Measurements from ENCODE around the gene C11orf98. TPM values are rescaled to one million over a fixed set of nuclear protein-coding genes. Genes with fewer than 3 reads are reported as not detected.
"Not testable (repeated sequence)": the region's sequence is repeated elsewhere in the genome, so short reads cannot be mapped to it uniquely, and the experiment has no call there.

Gene C11orf98
- total RNA-seq, 2 donors from 2014 or later, result 65.0 to 89.6 TPM

- peaks cover 21% of the 10 kb centered on the region for H3K4me1 Mint-ChIP-seq
- H3K36me3 Mint-ChIP-seq (ENCODE audit: low read depth), result peaks cover 34% of the 10 kb centered on the region
- H3K4me3 Mint-ChIP-seq, result peak overlapping the region; percentile 34
- peak overlapping the region; percentile 70 for H3K27ac Mint-ChIP-seq
- peak; percentile 70 for ATAC-seq (replicated peaks)
- no peaks in the 10 kb centered on the region for H3K9me3 Mint-ChIP-seq
- H3K27me3 Mint-ChIP-seq, result no peaks in the 10 kb centered on the region
These were observed 37.2 kb upstream of the C11orf98 start for GRCh38 chr11:62702246-62702645.

GRCh38 chr11:62694455-62695167 is 29.6 kb upstream of the C11orf98 start:
- peaks cover 5% of the 10 kb centered on the region for H3K4me1 Mint-ChIP-seq

GRCh38 chr11:62693624-62694023 is 28.6 kb upstream of the C11orf98 start:
- H3K27me3 Mint-ChIP-seq; H3K4me3 Mint-ChIP-seq; ATAC-seq (replicated peaks); H3K9me3 Mint-ChIP-seq; H3K4me1 Mint-ChIP-seq; H3K27ac Mint-ChIP-seq: not testable (repeated sequence)
- peaks cover 59% of the 10 kb centered on the region for H3K36me3 Mint-ChIP-seq (ENCODE audit: low read depth)

More at GRCh38 chr11:62694455-62695167, 29.6 kb upstream of the C11orf98 start:
- Mint-ChIP-seq H3K36me3 (ENCODE audit: low read depth) (peaks cover 51% of the 10 kb centered on the region), H3K4me3 (no peak overlapping the region), H3K27ac (peak overlapping the region; percentile 9), H3K27me3 (no peaks in the 10 kb centered on the region), H3K9me3 (no peaks in the 10 kb centered on the region)
- peak; percentile 91 for ATAC-seq (replicated peaks)

GRCh38 chr11:62689421-62690183 is 24.6 kb upstream of the C11orf98 start, which contains the start of gene LRRN4CL:
Gene LRRN4CL (minus strand): TSS chr11:62689530. CDS start chr11:62688508, 1,022 bp downstream.
- Mint-ChIP-seq H3K27ac (no peak within 1 kb of the TSS), H3K36me3 (ENCODE audit: low read depth) (peaks cover 50% of the 10 kb centered on the region), H3K4me1 (peaks cover 2% of the 10 kb centered on the region), H3K4me3 (no peak within 1 kb of the TSS), H3K27me3 (peaks cover 3% of the 10 kb centered on the region), H3K9me3 (no peaks in the 10 kb centered on the region)
- no peak for ATAC-seq (replicated peaks)

- Mint-ChIP-seq H3K36me3 (ENCODE audit: low read depth) (peaks cover 45% of the 10 kb centered on the region), H3K27ac (no peak overlapping the region), H3K27me3 (peaks cover 3% of the 10 kb centered on the region), H3K4me1 (no peaks in the 10 kb centered on the region), H3K9me3 (no peaks in the 10 kb centered on the region), H3K4me3 (no peak overlapping the region)
- ATAC-seq (replicated peaks), result no peak
These were observed 23.5 kb upstream of the C11orf98 start for GRCh38 chr11:62688491-62688890.

- Mint-ChIP-seq H3K4me1 (no peaks in the 10 kb centered on the region), H3K4me3 (no peak overlapping the region), H3K9me3 (no peaks in the 10 kb centered on the region), H3K36me3 (ENCODE audit: low read depth) (peaks cover 39% of the 10 kb centered on the region), H3K27me3 (peaks cover 3% of the 10 kb centered on the region), H3K27ac (no peak overlapping the region)
- no peak for ATAC-seq (replicated peaks)
These were observed 22.7 kb upstream of the C11orf98 start for GRCh38 chr11:62687508-62688396.

GRCh38 chr11:62682518-62682917 is 17.5 kb upstream of the C11orf98 start:
- H3K4me3 Mint-ChIP-seq, result no peak overlapping the region
- no peaks in the 10 kb centered on the region for H3K27me3 Mint-ChIP-seq
- ATAC-seq (replicated peaks), result no peak
- no peak overlapping the region for H3K27ac Mint-ChIP-seq
- no peaks in the 10 kb centered on the region for H3K9me3 Mint-ChIP-seq
- H3K36me3 Mint-ChIP-seq (ENCODE audit: low read depth), result peaks cover 15% of the 10 kb centered on the region
- H3K4me1 Mint-ChIP-seq, result peaks cover 13% of the 10 kb centered on the region

- H3K4me3 Mint-ChIP-seq, result peak overlapping the region; percentile 42
- H3K27me3 Mint-ChIP-seq, result no peaks in the 10 kb centered on the region
- peaks cover 32% of the 10 kb centered on the region for H3K36me3 Mint-ChIP-seq (ENCODE audit: low read depth)
These were observed 15.8 kb upstream of the C11orf98 start for GRCh38 chr11:62680825-62681240.

GRCh38 chr11:62678770-62679696 is 14.0 kb upstream of the C11orf98 start, which contains the start of gene UBXN1:
Gene UBXN1 (minus strand): TSS chr11:62679073. CDS start chr11:62678923, 150 bp downstream.
- peaks cover 25% of the 10 kb centered on the region for H3K4me1 Mint-ChIP-seq
- H3K27me3 Mint-ChIP-seq, result no peaks in the 10 kb centered on the region
- H3K9me3 Mint-ChIP-seq, result no peaks in the 10 kb centered on the region
- H3K36me3 Mint-ChIP-seq (ENCODE audit: low read depth), result peaks cover 47% of the 10 kb centered on the region
- peak; percentile 91 for ATAC-seq (replicated peaks)
- H3K27ac Mint-ChIP-seq, result peak within 1 kb of the TSS; percentile 83
- H3K4me3 Mint-ChIP-seq, result peak within 1 kb of the TSS; percentile 79

More at GRCh38 chr11:62680825-62681240, 15.8 kb upstream of the C11orf98 start:
- H3K9me3 Mint-ChIP-seq, result no peaks in the 10 kb centered on the region
- peak; percentile 81 for ATAC-seq (replicated peaks)
- H3K27ac Mint-ChIP-seq, result peak overlapping the region; percentile 84
- H3K4me1 Mint-ChIP-seq, result peaks cover 20% of the 10 kb centered on the region

- no peaks in the 10 kb centered on the region for H3K27me3 Mint-ChIP-seq
- peak overlapping the region; percentile 83 for H3K27ac Mint-ChIP-seq
- peaks cover 53% of the 10 kb centered on the region for H3K36me3 Mint-ChIP-seq (ENCODE audit: low read depth)
- H3K4me3 Mint-ChIP-seq, result peak overlapping the region; percentile 79
- no peaks in the 10 kb centered on the region for H3K9me3 Mint-ChIP-seq
- ATAC-seq (replicated peaks), result no peak
- H3K4me1 Mint-ChIP-seq, result peaks cover 25% of the 10 kb centered on the region
These were observed 13.4 kb upstream of the C11orf98 start for GRCh38 chr11:62678433-62678769.

- Mint-ChIP-seq H3K27me3 (no peaks in the 10 kb centered on the region), H3K4me3 (peak overlapping the region; percentile 79), H3K27ac (peak overlapping the region; percentile 83), H3K4me1 (peaks cover 25% of the 10 kb centered on the region), H3K9me3 (no peaks in the 10 kb centered on the region), H3K36me3 (ENCODE audit: low read depth) (peaks cover 57% of the 10 kb centered on the region)
- no peak for ATAC-seq (replicated peaks)
These were observed 12.7 kb upstream of the C11orf98 start for GRCh38 chr11:62677714-62678113.

GRCh38 chr11:62677156-62677555 is 12.1 kb upstream of the C11orf98 start:
- ATAC-seq (replicated peaks), result no peak
- H3K27ac Mint-ChIP-seq, result peak overlapping the region; percentile 37
- H3K36me3 Mint-ChIP-seq (ENCODE audit: low read depth), result peaks cover 62% of the 10 kb centered on the region
- H3K4me1 Mint-ChIP-seq, result peaks cover 25% of the 10 kb centered on the region
- peak overlapping the region; percentile 79 for H3K4me3 Mint-ChIP-seq
- no peaks in the 10 kb centered on the region for H3K27me3 Mint-ChIP-seq
- H3K9me3 Mint-ChIP-seq, result no peaks in the 10 kb centered on the region

- Mint-ChIP-seq H3K27ac (peak overlapping the region; percentile 37), H3K9me3 (no peaks in the 10 kb centered on the region), H3K4me3 (peak overlapping the region; percentile 79), H3K36me3 (ENCODE audit: low read depth) (peaks cover 67% of the 10 kb centered on the region), H3K4me1 (peaks cover 25% of the 10 kb centered on the region), H3K27me3 (no peaks in the 10 kb centered on the region)
- ATAC-seq (replicated peaks), result no peak
These were observed 11.7 kb upstream of the C11orf98 start for GRCh38 chr11:62676698-62677097.
